ENCODE measurements around the gene ZCCHC7. TPM values are rescaled to one million over a fixed set of nuclear protein-coding genes. Genes with fewer than 3 reads are reported as not detected.

The ZCCHC7 gene
- total and polyA plus RNA-seq, 9 of the 15 experiments (the other 6 are each of a cell fraction or from before 2014, with no cell fraction given): 34.1 to 68.9 (median 48.8) TPM

- in situ Hi-C loops (cut with MboI): no loop called here
- WGBS (ENCODE audit: insufficient coverage, low coverage, missing lambda C conversion rate): 86% methylated on average over 4 of the region's 4 CpGs
- no peaks in the 10 kb centered on the region for H3K9me1 ChIP-seq (ENCODE audit: control insufficient read depth, insufficient read depth, low read length)
- POLR2A ChIA-PET: interaction anchor here (1.0 to 1.6 kb wide), 4 partner anchors 20 to 83 kb away, joined by 3 read pairs; no protein-coding TSS in a partner anchor
- H3K36me3 ChIP-seq (ENCODE audit: control insufficient read depth, insufficient read depth, low read length): peaks cover 14% of the 10 kb centered on the region; the same call in 2 of the 3 replicates
- intact Hi-C loops (cut with micrococcal nuclease): no loop called here
- no peak overlapping the region for H3K9ac ChIP-seq (ENCODE audit: insufficient read depth in 1 of 2, low read depth in 2 of 2, low read length in 2 of 2)
- no peaks in the 10 kb centered on the region for H3K4me1 ChIP-seq (replicated peaks in 1 of 2; ENCODE audit: control insufficient read depth in 2 of 2, insufficient read depth in 2 of 2, low read length in 2 of 2)
- ATAC-seq: no peak; the same call in 2 of the 3 replicates
- no peak overlapping the region for H3K27ac ChIP-seq (ENCODE audit: extremely low read depth, low read depth, low read length)
- peaks cover 71% of the 10 kb centered on the region for H3K79me2 ChIP-seq (ENCODE audit: control insufficient read depth, insufficient read depth, low read length)
- BruUV-seq (replicated peaks): no TSS peak
- H4K20me1 ChIP-seq (replicated peaks; ENCODE audit: control insufficient read depth, insufficient read depth, low read length): no peaks in the 10 kb centered on the region
- no peaks in the 10 kb centered on the region for H3K27me3 ChIP-seq (ENCODE audit: control insufficient read depth in 2 of 2, insufficient read depth in 2 of 2, low read length in 2 of 2)
- CTCF ChIA-PET (ENCODE audit: low intra/inter-chr PET ratio): no interaction called here
- FAIRE-seq: no peak
- H2AFZ ChIP-seq (ENCODE audit: low read depth, low read length): no peak overlapping the region
- no peak overlapping the region for H3K4me2 ChIP-seq (ENCODE audit: insufficient read depth, low read length)
- no peak overlapping the region for H3K4me3 ChIP-seq
- H3K9me3 ChIP-seq (replicated peaks; ENCODE audit: control insufficient read depth, insufficient read depth, low read depth, low read length): no peaks in the 10 kb centered on the region
- no peak for DNase-seq (ENCODE audit: extremely low read depth in 1 of 4, low spot score in 3 of 4)
- TF ChIP-seq HINFP (tag; conservative IDR thresholded peaks at IDR 0.05; ENCODE audit: low read depth) (no peak), ILK (tag; IDR thresholded peaks at IDR 0.05; ENCODE audit: borderline replicate concordance, low read depth) (no peak), CEBPB (tag; IDR thresholded peaks at IDR 0.05) (no peak), ZNF280A (IDR thresholded peaks at IDR 0.05; ENCODE audit: low read depth, partially characterized antibody) (no peak), TFAP4 (CRISPR knock-in tag; IDR thresholded peaks at IDR 0.05; ENCODE audit: borderline replicate concordance) (no peak), HDAC1 (IDR thresholded peaks at IDR 0.05) (no peak), PTTG1 (tag; IDR thresholded peaks at IDR 0.05; ENCODE audit: low read depth) (no peak), EZH2 (IDR thresholded peaks at IDR 0.05; ENCODE audit: borderline replicate concordance, low read depth, low read length) (no peak), TFAM (CRISPR knock-in tag; conservative IDR thresholded peaks at IDR 0.05) (no peak)
- TF ChIP-seq, protein P1, sequence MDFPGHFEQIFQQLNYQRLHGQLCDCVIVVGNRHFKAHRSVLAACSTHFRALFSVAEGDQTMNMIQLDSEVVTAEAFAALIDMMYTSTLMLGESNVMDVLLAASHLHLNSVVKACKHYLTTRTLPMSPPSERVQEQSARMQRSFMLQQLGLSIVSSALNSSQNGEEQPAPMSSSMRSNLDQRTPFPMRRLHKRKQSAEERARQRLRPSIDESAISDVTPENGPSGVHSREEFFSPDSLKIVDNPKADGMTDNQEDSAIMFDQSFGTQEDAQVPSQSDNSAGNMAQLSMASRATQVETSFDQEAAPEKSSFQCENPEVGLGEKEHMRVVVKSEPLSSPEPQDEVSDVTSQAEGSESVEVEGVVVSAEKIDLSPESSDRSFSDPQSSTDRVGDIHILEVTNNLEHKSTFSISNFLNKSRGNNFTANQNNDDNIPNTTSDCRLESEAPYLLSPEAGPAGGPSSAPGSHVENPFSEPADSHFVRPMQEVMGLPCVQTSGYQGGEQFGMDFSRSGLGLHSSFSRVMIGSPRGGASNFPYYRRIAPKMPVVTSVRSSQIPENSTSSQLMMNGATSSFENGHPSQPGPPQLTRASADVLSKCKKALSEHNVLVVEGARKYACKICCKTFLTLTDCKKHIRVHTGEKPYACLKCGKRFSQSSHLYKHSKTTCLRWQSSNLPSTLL (IDR thresholded peaks at IDR 0.05): no peak
These were observed 100.6 kb downstream of the ZCCHC7 start for GRCh38 chr9:37220971-37221370.
